OCI-LY3 (cell line): Measurements from ENCODE around the gene PDZK1IP1.

Experiments
- H2AFZ ChIP-seq: fragments of 200-600, 300-600 bp; shearing (Covaris generic); 2 replicates; pipeline ENCODE4 v1.6.0; 2014; ENCODE audit warnings: antibody characterized with exemption, low read depth, low read length
- H3K27ac ChIP-seq: fragments of 200-600, 300-600 bp; sonication (generic); 2 replicates; pipeline ENCODE4 v1.5.1; 2014; ENCODE audit warnings: mild to moderate bottlenecking, low read length, moderate library complexity, mixed read lengths
- H3K27me3 ChIP-seq: fragments of 200-600, 300-600 bp; sonication (generic); 2 replicates; pipeline ENCODE4 v1.6.1; 2014; ENCODE audit warnings: low read depth, low read length, mixed read lengths
- H3K36me3 ChIP-seq: fragments of 200-600, 300-600 bp; sonication (generic); replicated peaks from 2 replicates; pipeline ENCODE3; 2014; ENCODE audit warnings: low read depth, low read length, mixed read lengths
- H3K4me1 ChIP-seq: fragments of 300-600, 200-600 bp; sonication (generic); 2 replicates; pipeline ENCODE4 v1.6.1; 2014; ENCODE audit warnings: low read length, mixed read lengths
- H3K4me2 ChIP-seq: fragments of 200-600, 300-600 bp; sonication (generic); 2 replicates; pipeline ENCODE4 v1.6.1; 2014; ENCODE audit warnings: low read length, mixed read lengths
- H3K4me3 ChIP-seq: fragments of 300-600, 200-600 bp; sonication (generic); 2 replicates; pipeline ENCODE4 v1.5.1; 2014; ENCODE audit warnings: antibody characterized with exemption, mild to moderate bottlenecking, low read length, moderate library complexity
- H3K79me2 ChIP-seq: fragments of 300-600, 200-600 bp; shearing (Covaris generic); 2 replicates; pipeline ENCODE4 v1.6.1; 2014; ENCODE audit warnings: mild to moderate bottlenecking, low read length, mixed read lengths
- H3K9ac ChIP-seq: fragments of 300-600, 200-600 bp; shearing (Covaris generic); 2 replicates; pipeline ENCODE4 v1.6.0; 2014; ENCODE audit warnings: mild to moderate bottlenecking, low read length, moderate library complexity
- H3K9me3 ChIP-seq: fragments of 200-600, 300-600 bp; shearing (Covaris generic); 2 replicates; pipeline ENCODE4 v1.6.1; 2014; ENCODE audit warnings: low read length, mixed read lengths; ENCODE audit not compliant: insufficient read depth
- H4K20me1 ChIP-seq: fragments of 200-600, 300-600 bp; sonication (generic); 2 replicates; pipeline ENCODE4 v1.6.1; 2016; ENCODE audit warnings: low read length, mixed read lengths; ENCODE audit not compliant: insufficient read depth
- EZH2phosphoT487 ChIP-seq: fragments of 200-600 bp; shearing (Covaris generic); IDR thresholded peaks from 2 replicates; pipeline ENCODE4 v1.6.1; 2018; ENCODE audit warnings: antibody characterized with exemption, mixed run types, low read depth
- TF ChIP-seq, protein P1 (sequence below): fragments of 200-600, 300-600 bp; sonication (generic); IDR thresholded peaks from 2 replicates; pipeline ENCODE4 v1.5.1; 2014; ENCODE audit warnings: antibody characterized with exemption, low read length, low read depth

Gene PDZK1IP1

DNA sequence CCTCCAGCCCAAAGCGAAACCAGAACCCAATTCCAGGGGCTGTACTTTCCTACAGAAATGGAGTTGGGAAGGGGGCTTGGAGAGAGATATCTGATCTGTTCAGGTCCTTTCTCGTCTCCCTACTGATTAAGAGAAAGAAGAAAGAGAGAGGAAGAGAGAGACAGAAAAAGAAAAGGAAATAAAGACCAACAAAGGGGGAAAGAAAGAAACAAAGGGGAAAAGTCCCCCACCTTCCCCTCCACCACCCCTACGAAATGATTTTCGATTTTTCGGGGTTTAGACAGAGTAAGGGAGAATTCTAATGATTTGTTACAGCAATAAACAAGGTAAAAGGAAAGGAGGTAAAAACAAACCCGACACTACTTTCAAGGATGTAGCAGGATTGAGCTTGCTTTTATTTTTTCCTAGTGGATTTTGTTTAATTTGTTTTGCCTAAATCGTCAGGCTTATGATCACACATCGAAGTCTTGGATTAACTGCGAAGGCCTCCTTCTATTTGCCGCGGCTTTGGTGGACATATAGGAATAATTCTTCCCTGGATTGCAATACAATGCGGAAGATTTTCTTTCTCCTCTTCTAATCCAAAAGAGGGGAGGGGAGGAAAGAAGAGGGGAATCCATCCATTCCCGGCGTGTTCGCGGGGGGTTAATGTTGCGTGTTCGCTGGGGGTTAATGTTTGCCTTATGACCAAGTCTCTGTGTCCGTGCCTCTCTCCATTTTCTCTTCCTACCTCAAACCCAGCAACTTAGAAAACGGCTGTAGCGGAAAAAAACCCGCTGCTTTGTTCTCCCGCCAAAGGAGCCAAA, 40.3 kb upstream of the PDZK1IP1 start:
- Histone ChIP-seq H3K27ac (no peak overlapping the region), H2AFZ (no peak overlapping the region), H3K36me3 (no peaks in the 10 kb centered on the region), H3K9me3 (no peaks in the 10 kb centered on the region), H3K79me2 (no peaks in the 10 kb centered on the region), H3K4me3 (no peak overlapping the region), H3K4me2 (no peak overlapping the region), H3K9ac (no peak overlapping the region), H4K20me1 (no peaks in the 10 kb centered on the region), H3K27me3 (no peaks in the 10 kb centered on the region), H3K4me1 (no peaks in the 10 kb centered on the region)
- TF ChIP-seq, protein P1, sequence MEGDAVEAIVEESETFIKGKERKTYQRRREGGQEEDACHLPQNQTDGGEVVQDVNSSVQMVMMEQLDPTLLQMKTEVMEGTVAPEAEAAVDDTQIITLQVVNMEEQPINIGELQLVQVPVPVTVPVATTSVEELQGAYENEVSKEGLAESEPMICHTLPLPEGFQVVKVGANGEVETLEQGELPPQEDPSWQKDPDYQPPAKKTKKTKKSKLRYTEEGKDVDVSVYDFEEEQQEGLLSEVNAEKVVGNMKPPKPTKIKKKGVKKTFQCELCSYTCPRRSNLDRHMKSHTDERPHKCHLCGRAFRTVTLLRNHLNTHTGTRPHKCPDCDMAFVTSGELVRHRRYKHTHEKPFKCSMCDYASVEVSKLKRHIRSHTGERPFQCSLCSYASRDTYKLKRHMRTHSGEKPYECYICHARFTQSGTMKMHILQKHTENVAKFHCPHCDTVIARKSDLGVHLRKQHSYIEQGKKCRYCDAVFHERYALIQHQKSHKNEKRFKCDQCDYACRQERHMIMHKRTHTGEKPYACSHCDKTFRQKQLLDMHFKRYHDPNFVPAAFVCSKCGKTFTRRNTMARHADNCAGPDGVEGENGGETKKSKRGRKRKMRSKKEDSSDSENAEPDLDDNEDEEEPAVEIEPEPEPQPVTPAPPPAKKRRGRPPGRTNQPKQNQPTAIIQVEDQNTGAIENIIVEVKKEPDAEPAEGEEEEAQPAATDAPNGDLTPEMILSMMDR, result no peak
- no peak for TF ChIP-seq EZH2phosphoT487

DNA sequence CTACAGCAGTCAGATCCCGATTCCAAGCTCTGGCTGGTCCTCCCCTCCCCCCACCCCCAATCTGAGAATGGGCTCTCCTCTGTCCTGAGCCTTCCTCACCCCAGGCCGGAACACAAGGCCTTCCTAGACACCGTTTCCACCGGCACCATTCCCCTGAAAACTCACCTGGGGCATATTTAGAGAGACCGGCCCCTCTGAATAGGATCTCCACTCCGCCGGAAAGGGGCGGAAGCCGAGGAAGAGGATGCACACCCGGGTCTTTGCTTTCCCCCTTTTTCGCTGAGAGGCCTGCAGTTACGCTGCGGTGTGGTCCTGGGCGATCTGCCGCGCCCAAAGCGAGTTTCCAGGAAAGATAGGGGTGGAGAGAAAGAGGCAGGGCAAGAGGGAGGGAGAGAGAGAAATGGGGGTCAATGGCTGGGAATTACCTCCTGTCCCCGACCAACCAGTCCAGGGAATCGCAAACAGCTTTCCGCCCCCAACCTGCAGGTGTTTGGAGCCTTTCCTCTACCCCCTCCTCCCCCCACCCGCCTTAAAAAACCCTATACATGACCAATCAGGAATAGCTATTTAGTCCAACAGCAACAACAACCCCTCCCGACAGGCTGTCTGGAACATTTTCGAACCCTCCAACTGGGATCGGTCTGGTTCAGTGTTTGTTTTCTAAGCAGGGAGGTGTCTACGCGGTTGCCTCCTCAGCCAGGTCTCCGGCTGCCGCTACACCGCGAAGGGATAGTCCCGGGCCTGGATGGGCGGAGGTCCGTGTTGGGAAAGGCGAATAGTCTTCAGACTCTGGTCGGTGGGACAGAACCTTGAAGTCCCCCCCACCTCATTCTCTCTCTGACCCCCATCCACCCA, 39.4 kb upstream of the PDZK1IP1 start:
- no peak overlapping the region for H2AFZ ChIP-seq
- no peaks in the 10 kb centered on the region for H4K20me1 ChIP-seq
- no peak overlapping the region for H3K9ac ChIP-seq
- no peak for TF ChIP-seq EZH2phosphoT487
- TF ChIP-seq, protein P1, result no peak
- H3K27me3 ChIP-seq, result no peaks in the 10 kb centered on the region
- no peak overlapping the region for H3K27ac ChIP-seq
- H3K36me3 ChIP-seq, result no peaks in the 10 kb centered on the region
- H3K4me3 ChIP-seq, result no peak overlapping the region
- H3K4me2 ChIP-seq, result no peak overlapping the region
- H3K9me3 ChIP-seq, result no peaks in the 10 kb centered on the region
- no peaks in the 10 kb centered on the region for H3K79me2 ChIP-seq
- H3K4me1 ChIP-seq, result no peaks in the 10 kb centered on the region

DNA sequence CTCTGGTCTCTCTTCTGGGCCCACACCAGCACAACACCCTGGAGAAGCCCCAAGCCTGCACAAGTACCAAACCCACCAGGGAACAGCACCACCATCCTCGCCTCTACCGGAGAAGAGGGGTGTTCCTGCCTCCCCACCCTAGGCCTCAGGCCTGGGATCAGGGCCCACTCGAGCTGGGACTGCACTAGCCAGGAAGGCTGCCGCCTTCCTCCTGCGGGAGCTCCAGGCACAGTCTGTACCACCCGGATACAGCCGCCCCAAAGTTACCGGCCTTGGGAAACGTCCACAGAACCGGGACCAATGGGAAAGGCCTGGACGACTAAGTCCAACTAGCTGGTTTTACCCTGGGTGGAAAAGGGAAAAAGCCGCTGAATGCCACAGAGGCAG, 38.8 kb upstream of the PDZK1IP1 start:
- Histone ChIP-seq H3K4me3 (no peak overlapping the region), H2AFZ (no peak overlapping the region), H3K36me3 (no peaks in the 10 kb centered on the region), H3K4me2 (no peak overlapping the region), H3K79me2 (no peaks in the 10 kb centered on the region), H3K27me3 (no peaks in the 10 kb centered on the region), H3K4me1 (no peaks in the 10 kb centered on the region), H3K27ac (no peak overlapping the region), H3K9me3 (no peaks in the 10 kb centered on the region), H3K9ac (no peak overlapping the region), H4K20me1 (no peaks in the 10 kb centered on the region)
- TF ChIP-seq, protein P1, result no peak
- no peak for TF ChIP-seq EZH2phosphoT487
